ENCODE data around the gene TPD52L2.

DNA sequence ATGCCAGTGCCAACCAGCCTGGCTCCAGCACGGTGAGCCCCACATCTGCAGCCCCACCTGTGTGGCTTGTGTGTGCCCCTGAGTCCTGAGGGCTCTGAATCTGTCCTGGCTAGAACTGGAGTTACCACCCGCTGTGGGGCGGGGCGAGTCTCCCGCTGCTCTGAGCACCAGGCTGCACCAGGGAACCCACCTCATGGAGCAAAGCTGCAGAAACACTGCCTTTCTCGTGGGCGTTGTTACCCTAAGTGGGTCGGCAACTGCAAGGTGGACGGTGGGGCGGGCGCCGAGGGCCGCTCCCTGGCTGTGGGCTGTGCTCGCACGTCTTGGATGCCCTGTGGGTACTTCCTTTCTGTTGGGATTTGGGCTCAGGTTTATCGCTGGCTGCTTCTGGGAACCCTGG lies 21.3 kb upstream of the TPD52L2 start:
- TF ChIP-seq, protein P1, sequence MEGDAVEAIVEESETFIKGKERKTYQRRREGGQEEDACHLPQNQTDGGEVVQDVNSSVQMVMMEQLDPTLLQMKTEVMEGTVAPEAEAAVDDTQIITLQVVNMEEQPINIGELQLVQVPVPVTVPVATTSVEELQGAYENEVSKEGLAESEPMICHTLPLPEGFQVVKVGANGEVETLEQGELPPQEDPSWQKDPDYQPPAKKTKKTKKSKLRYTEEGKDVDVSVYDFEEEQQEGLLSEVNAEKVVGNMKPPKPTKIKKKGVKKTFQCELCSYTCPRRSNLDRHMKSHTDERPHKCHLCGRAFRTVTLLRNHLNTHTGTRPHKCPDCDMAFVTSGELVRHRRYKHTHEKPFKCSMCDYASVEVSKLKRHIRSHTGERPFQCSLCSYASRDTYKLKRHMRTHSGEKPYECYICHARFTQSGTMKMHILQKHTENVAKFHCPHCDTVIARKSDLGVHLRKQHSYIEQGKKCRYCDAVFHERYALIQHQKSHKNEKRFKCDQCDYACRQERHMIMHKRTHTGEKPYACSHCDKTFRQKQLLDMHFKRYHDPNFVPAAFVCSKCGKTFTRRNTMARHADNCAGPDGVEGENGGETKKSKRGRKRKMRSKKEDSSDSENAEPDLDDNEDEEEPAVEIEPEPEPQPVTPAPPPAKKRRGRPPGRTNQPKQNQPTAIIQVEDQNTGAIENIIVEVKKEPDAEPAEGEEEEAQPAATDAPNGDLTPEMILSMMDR (conservative IDR thresholded peaks at IDR 0.05; ENCODE audit: low read depth, low read length) = no peak
- TF ChIP-seq EZH2 (IDR thresholded peaks at IDR 0.05; ENCODE audit: low read length, unreplicated experiment) = no peak

All from PC-3 (cell line).